B cell (primary cell): ENCODE measurements around the gene COLQ. TPM values are rescaled to one million over a fixed set of nuclear protein-coding genes. Genes with fewer than 3 reads are reported as not detected.

Source experiments
- ATAC-seq: fragments of 200-7000 bp; cut with Tn5 transposase; one replicate; pipeline ENCODE4 v1.10.0; 2021; ENCODE audit warnings: low read depth, mild to moderate bottlenecking, moderate number of reproducible peaks, moderate library complexity
- CTCF ChIA-PET: fragments of 350-600 bp; sonication (Branson Sonifier 250); formaldehyde crosslinking; loops from one replicate; lab custom pipeline; 2021; ENCODE audit warnings: antibody characterized with exemption, inconsistent platforms; lab: Charles Lee
- POLR2A ChIA-PET: fragments of 350-600 bp; sonication (Branson Sonifier 250); formaldehyde crosslinking; loops from one replicate; lab custom pipeline; 2021; ENCODE audit warnings: antibody characterized with exemption; lab: Charles Lee
- DNase-seq: peaks from one replicate; pipeline ENCODE4 v3.0.0; 2013
- H2AFZ ChIP-seq: 2 replicates; pipeline ENCODE4 v1.6.1; 2012; ENCODE audit warnings: mild to moderate bottlenecking, low read depth, low read length; ENCODE audit not compliant: insufficient read depth, poor library complexity, severe bottlenecking
- H3K27ac ChIP-seq, 2 donors: 1 replicate in 1 of 2; 2 replicates in 1 of 2; pipeline ENCODE4 v1.5.1; 2012 to 2013; ENCODE audit warnings: low read length in 2 of 2, mild to moderate bottlenecking in 2 of 2, moderate library complexity in 1 of 2
- H3K27me3 ChIP-seq, 4 experiments: fragments of 200-600 bp in 1 of 4; sonication (generic) in 1 of 4; replicated peaks in 1 of 4; 1 replicate in 2 of 4; 2 replicates in 2 of 4; pipeline versions ENCODE4 v1.6.1 to v1.7.0; 2013 to 2016; ENCODE audit warnings: low read length in 3 of 4, mild to moderate bottlenecking in 2 of 4, mixed read lengths in 1 of 4, moderate library complexity in 1 of 4; ENCODE audit not compliant: insufficient read depth in 4 of 4, control insufficient read depth in 3 of 4; ENCODE audit errors: control extremely low read depth in 1 of 4
- H3K36me3 ChIP-seq, 2 experiments: replicated peaks in 1 of 2; 1 replicate in 1 of 2; 2 replicates in 1 of 2; pipeline versions ENCODE4 v1.6.1 to v1.7.1; 2013; ENCODE audit warnings: low read length in 1 of 2; ENCODE audit not compliant: insufficient read depth in 2 of 2, control insufficient read depth in 1 of 2; ENCODE audit errors: control extremely low read depth in 1 of 2, extremely low read depth in 1 of 2
- H3K4me1 ChIP-seq, 2 donors: fragments of 200-600 bp in 1 of 2; sonication (generic) in 1 of 2; 1 replicate in 1 of 2; 2 replicates in 1 of 2; pipeline versions ENCODE4 v1.5.1 to v1.6.1; 2013 to 2017; ENCODE audit warnings: low read length in 2 of 2; ENCODE audit not compliant: control insufficient read depth in 2 of 2, insufficient read depth in 2 of 2
- H3K4me2 ChIP-seq: replicated peaks from 2 replicates; pipeline ENCODE3; 2012; ENCODE audit warnings: mild to moderate bottlenecking, low read depth, low read length; ENCODE audit not compliant: poor library complexity, severe bottlenecking
- H3K4me3 ChIP-seq, 5 experiments: fragments of 200-600 bp in 1 of 5; sonication (generic) in 1 of 5; 1 replicate in 3 of 5; 2 replicates in 2 of 5; pipeline versions ENCODE4 v1.5.1 to v1.7.0; 2011 to 2016; ENCODE audit warnings: low read length in 4 of 5, mild to moderate bottlenecking in 4 of 5, low read depth in 2 of 5, control low read depth in 1 of 5, moderate library complexity in 1 of 5; ENCODE audit not compliant: insufficient read depth in 1 of 5; ENCODE audit errors: control extremely low read depth in 1 of 5, extremely low read depth in 1 of 5
- H3K79me2 ChIP-seq: fragments of 200-600 bp; sonication (generic); one replicate; pipeline ENCODE4 v1.6.0; 2016; ENCODE audit warnings: low read length; ENCODE audit not compliant: control insufficient read depth, insufficient read depth
- H3K9ac ChIP-seq: fragments of 200-600 bp; sonication (generic); 2 replicates; pipeline ENCODE4 v1.6.1; 2017; ENCODE audit warnings: mild to moderate bottlenecking, low read length, moderate library complexity
- H3K9me3 ChIP-seq, 3 donors: one replicate each; pipeline versions ENCODE4 v1.6.1 to v1.7.1; 2013; ENCODE audit warnings: low read length in 2 of 3; ENCODE audit not compliant: control insufficient read depth in 2 of 3, insufficient read depth in 1 of 3; ENCODE audit errors: control extremely low read depth in 1 of 3
- H4K20me1 ChIP-seq: 2 replicates; pipeline ENCODE4 v1.6.0; 2012; ENCODE audit warnings: mild to moderate bottlenecking, low read length; ENCODE audit not compliant: insufficient read depth, control insufficient read depth, poor library complexity, severe bottlenecking
- H3K27ac Mint-ChIP-seq: one replicate; pipeline ENCODE4 v1.8.0; 2021; ENCODE audit warnings: mixed read lengths
- H3K27me3 Mint-ChIP-seq: one replicate; pipeline ENCODE4 v1.8.0; 2021; ENCODE audit warnings: mixed read lengths
- H3K4me1 Mint-ChIP-seq: one replicate; pipeline ENCODE4 v1.8.0; 2021; ENCODE audit warnings: mixed read lengths
- H3K4me3 Mint-ChIP-seq: one replicate; pipeline ENCODE4 v1.8.0; 2021; ENCODE audit warnings: mixed read lengths
- H3K9me3 Mint-ChIP-seq: one replicate; pipeline ENCODE4 v1.8.0; 2022; ENCODE audit warnings: mixed read lengths; ENCODE audit not compliant: insufficient read depth
- CTCF ChIP-seq: fragments of 200-600 bp; IDR thresholded peaks from one replicate; pipeline ENCODE4 v1.8.0; 2022; ENCODE audit warnings: antibody characterized with exemption, mild to moderate bottlenecking
- EZH2 ChIP-seq: IDR thresholded peaks from 2 replicates; pipeline ENCODE4 v1.6.1; 2012; ENCODE audit warnings: borderline replicate concordance, low read depth, mild to moderate bottlenecking, moderate library complexity, low read length; ENCODE audit not compliant: insufficient read depth, poor library complexity, severe bottlenecking
- WGBS: methylation state at CpG from one replicate; pipeline ENCODE4 v1.1.5; 2013; ENCODE audit warnings: missing lambda C conversion rate; ENCODE audit not compliant: insufficient coverage; 5-methylcytosine and 5-hydroxymethylcytosine counted together
- intact Hi-C: fragments of 100-400 bp; cut with micrococcal nuclease; formaldehyde crosslinking; loops from one replicate; pipeline ENCODE4 v1.10.0; 2022
- polyA plus RNA-seq: library from polyadenylated mRNA; depleted of rRNA; stranded (reverse); fragments of >200 nt; gene quantifications from 2 replicates; pipeline ENCODE4 v1.2.3, GENCODE V29; 2012
- total RNA-seq, 2 donors: library from RNA; stranded (reverse); fragments of 120-200 nt in 1 of 2; gene quantifications; 1 replicate in 1 of 2; 2 replicates in 1 of 2; pipeline versions ENCODE4 v1.2.3 to v1.2.4, GENCODE V29; 2013 to 2022

The COLQ gene
- total and polyA plus RNA-seq, 2 donors (not counting 1 experiment from before 2014, with no cell fraction given), result 1.9 to 2.5 TPM

DNA sequence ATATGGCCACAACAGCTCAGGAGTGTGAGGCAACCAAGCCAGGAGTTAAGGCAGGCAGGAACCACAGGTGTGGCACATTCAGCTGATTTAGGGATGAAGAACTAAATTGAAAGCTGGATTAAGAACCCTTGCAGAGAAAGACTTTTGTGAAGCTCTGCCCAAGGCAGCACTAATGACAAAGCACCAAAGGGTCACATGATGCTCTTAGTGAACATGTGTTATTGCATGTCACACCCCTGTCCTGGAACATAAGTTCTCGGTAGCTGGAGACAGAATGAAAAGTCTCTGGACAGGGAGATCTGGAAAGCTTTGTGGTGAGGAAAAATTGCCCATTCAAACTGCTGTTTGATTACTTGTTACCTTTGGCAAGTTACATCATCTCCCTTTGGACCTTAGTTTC is 90.9 kb downstream of the COLQ start:
- Histone ChIP-seq H3K4me2 (no peak overlapping the region), H3K36me3 (peaks cover 15 to 41% of the 10 kb centered on the region in 2 experiments), H3K9ac (no peak overlapping the region), H2AFZ (no peak overlapping the region), H3K4me1 (peaks cover 19 to 28% of the 10 kb centered on the region in 2 donors), H3K27me3 (no peaks in the 10 kb centered on the region), H4K20me1 (peaks cover 3% of the 10 kb centered on the region), H3K4me3 (no peak overlapping the region), H3K9me3 (no peaks in the 10 kb centered on the region), H3K79me2 (peaks cover 50% of the 10 kb centered on the region), H3K27ac (no peak overlapping the region)
- no peaks in the 10 kb centered on the region for H3K27me3 Mint-ChIP-seq
- ChIA-PET POLR2A (interaction anchor here (0.7 kb wide), 1 partner anchor 1254 kb away, joined by 4 read pairs; no protein-coding TSS in a partner anchor), CTCF (interaction anchor here (0.5 to 1.1 kb wide), 3 partner anchors 225 to 311 kb away, joined by 3 to 7 read pairs (median 3); partner anchors contain the start of gene CAPN7)
- DNase-seq, result no peak
- H3K27ac Mint-ChIP-seq, result no peak overlapping the region
- 100% methylated on average over 1 of the region's 1 CpG for WGBS
- no peak for ATAC-seq
- H3K4me1 Mint-ChIP-seq, result peaks cover 38% of the 10 kb centered on the region
- no peaks in the 10 kb centered on the region for H3K9me3 Mint-ChIP-seq
- H3K4me3 Mint-ChIP-seq, result no peak overlapping the region
- intact Hi-C loops, result no loop called here
- TF ChIP-seq CTCF (no peak), EZH2 (no peak)

GRCh38 chr3:15429080-15429479 is 92.4 kb downstream of the COLQ start:
- Histone ChIP-seq H3K9ac (no peak overlapping the region), H3K36me3 (peaks cover 6 to 37% of the 10 kb centered on the region in 2 experiments), H3K4me2 (peak overlapping the region; percentile 81), H3K4me1 (peaks cover 19 to 28% of the 10 kb centered on the region in 2 donors), H3K27me3 (no peaks in the 10 kb centered on the region), H3K9me3 (no peaks in the 10 kb centered on the region), H3K4me3 (peak overlapping the region in 1 of 5 experiments; percentile 99), H3K27ac (no peak overlapping the region), H2AFZ (no peak overlapping the region), H3K79me2 (peaks cover 50% of the 10 kb centered on the region), H4K20me1 (no peaks in the 10 kb centered on the region)
- H3K9me3 Mint-ChIP-seq, result no peaks in the 10 kb centered on the region
- 77% methylated on average over 5 of the region's 6 CpGs for WGBS
- no peaks in the 10 kb centered on the region for H3K27me3 Mint-ChIP-seq
- peaks cover 45% of the 10 kb centered on the region for H3K4me1 Mint-ChIP-seq
- CTCF ChIA-PET, result interaction anchor here (1.4 to 1.6 kb wide), 2 partner anchors 128 to 161 kb away, joined by 3 to 5 read pairs; no protein-coding TSS in a partner anchor
- no peak for TF ChIP-seq CTCF
- no peak for TF ChIP-seq EZH2
- DNase-seq (no peak), ATAC-seq (no peak)
- H3K4me3 Mint-ChIP-seq, result peak overlapping the region; percentile 95
- intact Hi-C loops, result loop anchor here (5.0 to 10.0 kb wide), 2 partner anchors 777 to 836 kb away; partner anchors contain the start of genes CCDC174, DPH3 and OXNAD1
- POLR2A ChIA-PET, result interaction anchor here (0.5 kb wide), 1 partner anchor 52 kb away, joined by 5 read pairs; no protein-coding TSS in a partner anchor
- H3K27ac Mint-ChIP-seq, result peak overlapping the region; percentile 92
